Glomerular visceral epithelial cell (primary cell): Measurements from ENCODE around the gene RNF215.
"Not testable (repeated sequence)": the region's sequence is repeated elsewhere in the genome, so short reads cannot be mapped to it uniquely, and the experiment has no call there.

Experiments used
- DNase-seq: peaks from one replicate; pipeline ENCODE4 v3.0.0-alpha.2; 2016; ENCODE audit errors: extremely low spot score

Gene RNF215

GRCh38 chr22:30362651-30363281 lies 24.4 kb downstream of the RNF215 start:
- no peak for DNase-seq

GRCh38 chr22:30361916-30362650 lies 25.1 kb downstream of the RNF215 start:
- DNase-seq = no peak

- no peak for DNase-seq
These were observed 28.7 kb downstream of the RNF215 start for GRCh38 chr22:30358541-30358940.

- DNase-seq = no peak
These were observed 29.5 kb downstream of the RNF215 start for GRCh38 chr22:30357650-30358215.

- no peak for DNase-seq
These were observed 30.0 kb downstream of the RNF215 start for GRCh38 chr22:30357236-30357570.

GRCh38 chr22:30356449-30357235 lies 30.6 kb downstream of the RNF215 start, which contains the start of the genes CCDC157 and SF3A1:
TSS of gene CCDC157 (plus strand) at chr22:30357007. CDS start at chr22:30366001, 8,994 bp downstream.
TSS of gene SF3A1 (minus strand) at chr22:30356894. CDS start at chr22:30356792, 102 bp downstream.
- DNase-seq = peak; percentile 80

GRCh38 chr22:30354644-30355043 lies 32.6 kb downstream of the RNF215 start:
- DNase-seq = no peak

GRCh38 chr22:30351226-30351625 lies 36.0 kb downstream of the RNF215 start:
- DNase-seq = no peak

- DNase-seq = no peak
These were observed 38.4 kb downstream of the RNF215 start for GRCh38 chr22:30348809-30349208.

GRCh38 chr22:30348404-30348803 lies 38.8 kb downstream of the RNF215 start:
- no peak for DNase-seq

GRCh38 chr22:30347255-30347892 lies 39.8 kb downstream of the RNF215 start:
- DNase-seq = no peak

GRCh38 chr22:30344447-30345200 lies 42.6 kb downstream of the RNF215 start:
- DNase-seq = no peak

GRCh38 chr22:30340911-30341685 lies 46.1 kb downstream of the RNF215 start:
- no peak for DNase-seq

- no peak for DNase-seq
These were observed 48.4 kb downstream of the RNF215 start for GRCh38 chr22:30338802-30339201.

- DNase-seq = not testable (repeated sequence)
These were observed 48.9 kb downstream of the RNF215 start for GRCh38 chr22:30338341-30338740.

GRCh38 chr22:30337461-30337778 lies 49.8 kb downstream of the RNF215 start:
- DNase-seq = no peak

GRCh38 chr22:30336752-30337460 lies 50.3 kb downstream of the RNF215 start:
- DNase-seq = no peak

- no peak for DNase-seq
These were observed 52.0 kb downstream of the RNF215 start for GRCh38 chr22:30335236-30335635.

GRCh38 chr22:30334646-30335045 lies 52.6 kb downstream of the RNF215 start:
- no peak for DNase-seq

GRCh38 chr22:30333707-30334087 lies 53.5 kb downstream of the RNF215 start:
- DNase-seq = no peak
